HG03039 (cell line): ENCODE measurements around the gene BBS7.

Experiments used
- ATAC-seq: cut with Tn5 transposase; IDR thresholded peaks from one replicate; pipeline ENCODE4 v1.9.1; 2021; ENCODE audit warnings: mild to moderate bottlenecking, moderate library complexity; ENCODE audit not compliant: unreplicated experiment

Gene BBS7

GRCh38 chr4:121827853-121828252, 42.4 kb downstream of the BBS7 start:
- ATAC-seq, result no peak

DNA sequence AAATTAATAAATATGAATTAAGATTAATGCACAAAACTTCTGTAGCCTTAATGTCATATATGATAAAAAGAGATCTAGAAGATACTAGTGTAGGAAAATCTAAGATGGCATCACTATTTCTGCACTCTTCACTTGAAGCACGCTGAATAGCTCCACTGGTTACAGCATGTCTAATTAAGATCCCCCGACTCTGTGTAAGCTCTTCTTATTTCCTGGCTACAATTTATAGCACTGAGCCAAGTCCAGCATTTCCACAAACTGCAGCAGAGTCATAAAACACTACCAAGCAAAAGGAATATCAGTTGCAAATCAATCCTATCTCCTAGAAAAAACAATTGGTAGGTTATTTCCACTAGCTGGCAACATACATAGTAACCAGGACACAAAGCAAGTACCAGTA, 45.3 kb downstream of the BBS7 start:
- no peak for ATAC-seq

DNA sequence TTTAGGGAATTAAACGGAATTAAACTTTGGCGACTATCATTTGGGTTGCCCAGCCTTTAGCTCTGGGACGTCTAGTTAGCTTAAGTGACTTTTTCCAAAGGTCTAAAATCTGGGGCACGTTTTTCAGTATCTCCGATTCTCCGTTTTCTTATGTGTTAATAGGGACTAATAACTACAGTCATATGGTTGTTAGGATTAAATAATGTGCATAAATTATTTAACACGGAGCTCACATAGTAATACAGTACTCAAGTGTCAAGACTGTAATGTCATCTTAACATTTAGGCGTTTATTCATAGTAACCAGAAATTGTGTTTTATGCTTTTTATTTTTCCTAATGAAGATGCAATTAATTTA, 46.1 kb downstream of the BBS7 start:
- ATAC-seq, result no peak

DNA sequence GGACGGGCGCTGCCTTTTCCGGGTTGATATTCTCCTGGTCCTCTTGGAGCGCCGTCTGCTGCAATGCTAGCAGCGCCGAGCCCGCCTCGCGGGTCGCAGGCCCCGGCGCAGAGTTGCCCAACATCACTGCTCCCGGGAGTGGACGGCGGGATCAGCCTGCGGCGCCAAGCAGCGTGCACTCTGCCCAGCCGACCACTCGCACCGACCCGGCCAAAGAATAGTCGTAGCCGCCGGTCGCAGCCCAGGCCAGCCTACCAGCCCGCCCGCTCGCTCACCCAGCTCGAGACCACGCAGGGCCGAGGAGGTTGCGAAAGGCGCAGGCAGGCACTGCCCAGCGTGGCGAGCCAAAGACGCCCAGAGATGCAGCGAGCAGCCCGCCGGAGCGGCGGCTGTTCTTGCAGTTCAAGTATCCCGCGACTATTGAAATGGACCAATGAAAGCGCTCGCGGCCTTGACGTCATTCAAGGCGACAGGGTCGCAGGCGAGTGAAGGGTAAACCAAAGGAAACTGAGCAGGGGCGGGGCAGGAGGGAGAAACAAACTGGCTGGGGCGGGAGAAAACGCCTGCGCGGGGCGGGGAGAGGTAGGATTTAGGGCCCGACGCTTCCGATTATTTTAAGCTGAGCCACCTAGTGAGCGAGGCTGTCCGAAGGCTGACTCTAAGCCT, 46.6 kb downstream of the BBS7 start, which contains the start of gene CCNA2:
TSS of gene CCNA2 (minus strand) at position 379 of the 666 bp plus-strand sequence. CDS start at position 124, 255 bp downstream.
- ATAC-seq, result peak; percentile 94

GRCh38 chr4:121822796-121823504, 47.3 kb downstream of the BBS7 start:
- peak; percentile 30 for ATAC-seq

DNA sequence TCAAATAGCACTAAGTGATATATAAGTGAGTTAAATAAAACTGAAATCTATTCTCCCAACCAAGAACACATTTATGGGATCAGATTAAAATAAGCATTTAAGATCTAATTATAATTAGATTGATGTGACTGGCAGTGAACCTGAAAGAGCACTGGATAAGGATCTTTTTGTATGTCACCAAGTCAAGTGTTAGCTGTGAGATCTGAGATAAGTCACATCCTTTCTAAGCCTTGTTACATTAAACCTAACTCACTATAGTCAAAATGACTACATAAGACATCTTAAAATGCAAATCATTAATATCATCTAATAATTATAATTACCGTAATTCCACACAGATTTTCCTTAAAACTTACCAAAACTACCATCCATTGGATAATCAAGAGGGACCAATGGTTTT, 48.2 kb downstream of the BBS7 start:
- no peak for ATAC-seq

DNA sequence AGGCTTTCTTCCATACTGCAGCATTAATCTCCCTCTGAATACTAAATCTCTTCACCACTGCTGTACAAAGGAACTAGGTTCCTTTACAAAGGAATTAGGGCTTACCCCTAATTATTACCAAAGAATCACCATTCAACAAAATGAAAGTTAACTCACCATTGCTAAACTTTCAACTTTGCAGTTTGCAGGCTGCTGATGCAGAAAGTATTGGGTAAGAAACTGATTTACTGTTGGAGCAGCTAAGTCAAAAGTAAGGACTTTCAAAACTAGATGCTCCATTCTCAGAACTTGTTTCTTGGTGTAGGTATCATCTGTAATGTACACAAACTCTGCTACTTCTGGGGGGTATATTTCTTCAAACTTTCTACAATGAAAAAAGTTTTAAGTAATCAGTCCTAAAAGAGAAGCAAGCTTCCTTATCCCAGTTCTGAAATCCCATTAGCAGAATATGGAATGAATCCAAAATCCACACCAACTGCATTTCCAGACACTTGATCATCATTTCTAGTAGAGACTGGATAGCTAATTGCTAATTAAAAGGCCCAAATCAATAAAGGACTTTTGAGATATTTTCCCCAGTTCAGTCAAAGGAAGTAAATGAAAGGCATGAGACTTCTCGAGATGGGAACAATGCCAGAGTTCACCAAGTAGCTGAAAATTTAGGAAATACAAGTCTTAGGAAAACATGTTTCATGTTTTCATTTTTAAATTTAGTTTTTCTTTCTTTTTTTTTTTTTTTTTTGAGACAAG, 50.9 kb downstream of the BBS7 start:
- ATAC-seq, result no peak

DNA sequence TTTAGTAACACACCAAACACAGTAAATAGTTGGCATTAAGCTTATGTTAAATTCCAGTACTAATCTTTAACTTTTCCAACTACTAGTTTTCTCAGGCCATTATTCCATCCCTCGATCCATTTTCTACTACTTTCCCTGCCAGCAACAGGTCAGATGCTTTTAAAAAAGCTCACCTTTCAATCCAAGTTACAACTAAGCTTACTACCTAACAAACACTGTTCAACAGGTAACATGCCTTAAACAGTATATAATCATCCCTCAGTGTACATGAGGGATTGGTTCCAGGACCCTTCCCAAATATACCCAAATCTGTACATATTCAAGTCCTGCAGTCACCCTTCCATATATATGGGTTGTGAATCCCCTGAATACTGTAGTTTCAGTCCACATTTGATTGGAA, 52.1 kb downstream of the BBS7 start:
- ATAC-seq, result no peak

- ATAC-seq, result no peak
Measured at GRCh38 chr4:121817701-121818100, 52.6 kb downstream of the BBS7 start.

- ATAC-seq, result no peak
Measured at GRCh38 chr4:121817006-121817405, 53.3 kb downstream of the BBS7 start.

DNA sequence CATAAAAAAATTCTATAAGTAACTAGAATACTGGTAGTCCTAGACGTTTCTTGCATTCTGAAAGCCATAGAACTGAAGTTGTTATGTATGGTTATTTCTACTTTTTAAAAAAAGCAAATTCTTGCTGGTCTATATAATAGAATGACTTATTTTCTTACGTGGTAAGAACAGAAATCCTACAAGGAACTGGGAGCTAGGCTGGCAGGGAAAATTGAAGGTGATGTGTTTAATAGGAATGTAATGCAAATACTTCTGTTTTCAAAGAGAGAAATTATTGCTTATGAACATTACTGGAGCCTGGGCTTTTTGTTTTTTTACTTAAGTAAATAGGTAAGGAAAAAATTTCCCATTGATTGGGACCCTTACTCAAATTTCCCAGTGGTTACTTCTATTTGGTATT, 55.5 kb downstream of the BBS7 start:
- ATAC-seq, result no peak

GRCh38 chr4:121811122-121811521, 59.2 kb downstream of the BBS7 start:
- ATAC-seq, result no peak

GRCh38 chr4:121806411-121806810, 63.9 kb downstream of the BBS7 start:
- ATAC-seq, result no peak

GRCh38 chr4:121801715-121802075, 68.6 kb downstream of the BBS7 start:
- ATAC-seq, result no peak

GRCh38 chr4:121800961-121801714, 69.1 kb downstream of the BBS7 start, which contains the start of gene EXOSC9:
EXOSC9 (plus strand) TSS chr4:121801323; CDS start chr4:121801425, 102 bp downstream.
- ATAC-seq, result peak; percentile 77

GRCh38 chr4:121800638-121800960, 69.7 kb downstream of the BBS7 start:
- ATAC-seq, result peak; percentile 20

GRCh38 chr4:121799867-121800501, 70.3 kb downstream of the BBS7 start:
- no peak for ATAC-seq

GRCh38 chr4:121799208-121799823, 71.0 kb downstream of the BBS7 start:
- ATAC-seq, result no peak

DNA sequence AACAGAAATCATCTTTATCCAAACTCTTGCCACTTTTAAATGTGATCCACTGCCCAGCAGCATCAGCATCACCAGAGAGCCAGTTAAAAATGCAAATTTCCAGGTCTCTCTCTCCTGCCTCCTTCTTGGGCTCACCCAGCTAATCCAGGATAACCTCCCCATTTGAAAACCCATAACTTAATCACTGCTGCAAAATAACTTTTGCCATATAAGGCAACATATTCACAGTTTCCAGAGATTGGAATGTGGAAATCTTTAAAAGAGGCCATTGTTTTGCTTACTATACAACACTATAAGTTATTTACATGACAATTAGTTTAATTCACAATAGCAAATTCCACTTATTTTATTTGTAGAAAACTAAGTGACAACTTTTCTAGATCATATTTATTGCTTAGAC, 74.0 kb downstream of the BBS7 start:
- no peak for ATAC-seq

DNA sequence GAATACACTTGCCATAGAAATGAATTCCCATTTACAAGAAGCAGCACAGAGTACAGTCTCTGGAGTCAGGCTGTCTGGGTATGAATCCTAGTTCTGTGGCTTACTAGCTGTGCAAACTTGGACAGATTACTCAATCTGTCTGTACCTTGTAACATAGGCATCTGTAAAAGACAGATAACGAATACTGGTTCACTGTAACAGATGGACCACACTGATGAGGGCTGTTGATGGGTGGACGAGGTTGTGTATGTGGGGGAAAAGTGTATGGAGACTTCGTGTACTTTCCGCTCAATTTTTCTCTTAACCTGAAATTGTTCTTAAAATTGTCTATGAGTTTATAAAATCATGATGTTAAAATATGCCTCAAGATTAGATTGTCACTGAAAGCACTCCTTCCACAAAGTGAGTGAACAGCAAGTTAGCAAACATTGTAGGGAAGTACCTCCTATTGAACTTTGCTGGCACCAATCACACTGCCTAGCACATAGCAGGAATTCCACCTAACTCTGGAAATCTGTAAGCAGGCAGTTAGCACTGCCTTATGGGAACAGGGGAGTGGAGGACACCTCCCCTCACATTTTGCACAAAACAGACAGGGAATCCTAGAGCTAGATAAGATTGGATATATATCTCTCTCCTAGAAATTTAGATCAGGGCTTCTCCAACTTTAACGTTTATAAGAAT, 75.6 kb downstream of the BBS7 start:
- no peak for ATAC-seq
